ENCODE data around the gene FGL2. TPM values are rescaled to one million over a fixed set of nuclear protein-coding genes. Genes with fewer than 3 reads are reported as not detected.
"Not testable (repeated sequence)": the region's sequence is repeated elsewhere in the genome, so short reads cannot be mapped to it uniquely, and the experiment has no call there.

FGL2 gene
- total RNA-seq, 1 donor from 2014 or later = not detected

DNA sequence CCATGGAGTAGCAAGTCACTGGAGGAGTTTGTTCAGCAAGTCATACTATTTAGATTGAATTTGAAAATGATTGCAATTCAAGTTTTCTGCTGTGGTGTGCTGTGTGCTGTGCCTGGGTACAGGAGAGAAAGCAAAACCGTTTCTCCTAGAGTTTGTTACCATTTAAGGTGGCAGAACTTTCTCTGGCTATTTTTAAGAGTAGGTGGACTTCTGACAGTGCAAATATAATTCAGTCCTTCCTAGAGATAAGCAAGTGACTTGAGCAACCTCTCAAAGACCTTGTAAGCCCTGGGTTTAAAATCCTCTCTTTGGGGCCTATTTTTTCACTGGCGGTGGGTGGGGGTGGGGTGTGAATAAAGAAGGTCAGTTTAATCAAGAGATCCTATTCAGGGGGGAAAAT lies 42.9 kb upstream of the FGL2 start:
- DNase-seq (ENCODE audit: low read depth) = no peak
- H3K4me3 ChIP-seq (ENCODE audit: low read depth, low read length) = no peak overlapping the region
- no peak for TF ChIP-seq CTCF (conservative IDR thresholded peaks at IDR 0.05; ENCODE audit: low read depth, low read length)

- TF ChIP-seq CTCF (conservative IDR thresholded peaks at IDR 0.05; ENCODE audit: low read depth, low read length) = no peak
- DNase-seq (ENCODE audit: low read depth) = no peak
- no peak overlapping the region for H3K4me3 ChIP-seq (ENCODE audit: low read depth, low read length)
Observed at GRCh38 chr7:77242068-77242467, 42.4 kb upstream of the FGL2 start.

- DNase-seq (ENCODE audit: low read depth) = no peak
- no peak overlapping the region for H3K4me3 ChIP-seq (ENCODE audit: low read depth, low read length)
- TF ChIP-seq CTCF (conservative IDR thresholded peaks at IDR 0.05; ENCODE audit: low read depth, low read length) = no peak
Observed at GRCh38 chr7:77239471-77239870, 39.9 kb upstream of the FGL2 start.

DNA sequence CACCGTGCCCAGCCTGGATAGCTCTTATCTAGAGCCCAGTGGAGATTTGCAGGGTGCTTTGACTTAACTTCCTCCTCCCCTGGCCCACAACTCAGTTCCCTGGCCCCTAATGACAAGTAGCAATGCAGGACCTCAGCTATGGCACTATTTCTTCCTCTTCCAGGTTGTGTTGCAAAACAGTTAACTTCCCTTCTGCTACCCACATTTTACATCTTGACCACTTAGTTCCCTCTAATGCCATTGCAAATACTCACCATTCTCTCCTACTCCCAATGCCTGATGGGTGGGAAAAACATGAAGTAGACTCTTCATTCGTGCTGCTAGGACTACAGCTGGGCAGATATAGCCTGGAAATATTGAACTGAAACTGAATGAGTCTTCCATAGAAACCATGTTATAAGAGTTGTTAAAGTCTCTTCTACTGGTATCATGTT lies 39.1 kb upstream of the FGL2 start:
- TF ChIP-seq CTCF (conservative IDR thresholded peaks at IDR 0.05; ENCODE audit: low read depth, low read length) = no peak
- DNase-seq (ENCODE audit: low read depth) = no peak
- H3K4me3 ChIP-seq (ENCODE audit: low read depth, low read length) = no peak overlapping the region

DNA sequence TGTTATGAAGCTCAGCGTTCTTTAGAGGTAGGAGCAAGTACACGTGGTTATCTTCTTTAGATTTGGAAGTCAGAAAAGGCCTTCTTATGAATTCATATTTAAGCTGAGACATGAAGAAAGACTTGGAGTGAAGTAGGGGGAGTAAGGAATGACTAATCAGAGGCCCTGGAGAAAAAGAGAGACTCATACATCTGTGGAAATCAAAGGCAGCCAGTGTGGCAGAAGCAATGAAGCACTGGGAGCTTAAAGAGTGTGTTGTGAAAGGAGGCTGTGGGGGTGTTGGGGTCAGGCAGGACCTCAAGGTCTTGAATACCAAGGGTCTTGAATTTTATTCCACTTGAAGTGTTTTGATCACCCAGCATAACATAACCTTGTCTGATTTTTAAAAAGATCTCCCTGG lies 35.7 kb upstream of the FGL2 start:
- no peak overlapping the region for H3K4me3 ChIP-seq (ENCODE audit: low read depth, low read length)
- DNase-seq (ENCODE audit: low read depth) = no peak
- TF ChIP-seq CTCF (conservative IDR thresholded peaks at IDR 0.05; ENCODE audit: low read depth, low read length) = no peak

DNA sequence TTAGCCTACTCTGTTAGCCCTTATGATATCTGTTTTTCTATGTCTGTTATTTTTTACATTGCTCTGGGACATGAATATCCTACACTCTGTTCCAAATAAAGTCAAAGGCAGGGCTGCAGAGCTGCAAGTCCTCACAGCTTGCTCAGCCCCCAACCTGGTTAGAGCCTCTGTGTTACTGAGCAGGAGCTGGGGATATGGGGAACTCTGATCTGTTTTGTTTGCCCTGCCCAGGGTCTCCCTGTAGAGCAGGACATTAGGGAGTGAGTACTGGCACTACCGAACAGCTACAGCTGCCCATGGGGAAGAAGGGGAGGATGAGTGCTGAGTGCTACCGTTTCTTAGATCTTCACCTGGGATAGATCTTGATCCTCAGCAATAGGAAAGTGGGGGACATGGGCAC lies 32.8 kb upstream of the FGL2 start:
- H3K4me3 ChIP-seq (ENCODE audit: low read depth, low read length) = no peak overlapping the region
- TF ChIP-seq CTCF (conservative IDR thresholded peaks at IDR 0.05; ENCODE audit: low read depth, low read length) = no peak
- no peak for DNase-seq (ENCODE audit: low read depth)

- H3K4me3 ChIP-seq (ENCODE audit: low read depth, low read length); DNase-seq (ENCODE audit: low read depth): not testable (repeated sequence)
Observed at GRCh38 chr7:77228795-77229194, 29.2 kb upstream of the FGL2 start.
